NCI-H1092 (cell line): Measurements from ENCODE around the gene OR4D10.
"Not testable (repeated sequence)": the region's sequence is repeated elsewhere in the genome, so short reads cannot be mapped to it uniquely, and the experiment has no call there.

ENCODE experiments used
- DNase-seq: peaks from one replicate; lab custom pipeline; 2025; lab: John Stamatoyannopoulos, UW

Gene OR4D10

DNA sequence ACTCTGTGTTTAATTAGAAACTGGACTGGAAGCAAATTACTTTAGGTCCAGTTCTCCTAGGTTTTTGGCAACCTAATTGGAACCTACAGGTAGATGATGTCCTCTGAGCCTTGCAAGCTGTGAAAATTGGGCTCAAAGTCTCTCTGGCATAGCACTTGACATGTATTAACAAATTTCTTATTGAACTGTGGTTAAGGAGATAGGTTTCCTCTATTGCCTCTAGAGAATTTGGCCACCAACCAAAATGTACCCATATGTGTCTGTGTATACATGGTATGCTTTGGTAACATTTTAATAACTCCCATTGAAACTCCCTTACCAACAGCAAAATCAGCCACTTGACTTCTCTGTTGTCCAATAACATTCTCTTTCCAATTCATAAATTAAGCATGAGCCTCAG lies at the start of gene OR4D10:
TSS of gene OR4D10 (plus strand) at position 301 of the 400 bp plus-strand sequence. CDS start 4,115 bp downstream, outside the sequence.
- DNase-seq = no peak

DNA sequence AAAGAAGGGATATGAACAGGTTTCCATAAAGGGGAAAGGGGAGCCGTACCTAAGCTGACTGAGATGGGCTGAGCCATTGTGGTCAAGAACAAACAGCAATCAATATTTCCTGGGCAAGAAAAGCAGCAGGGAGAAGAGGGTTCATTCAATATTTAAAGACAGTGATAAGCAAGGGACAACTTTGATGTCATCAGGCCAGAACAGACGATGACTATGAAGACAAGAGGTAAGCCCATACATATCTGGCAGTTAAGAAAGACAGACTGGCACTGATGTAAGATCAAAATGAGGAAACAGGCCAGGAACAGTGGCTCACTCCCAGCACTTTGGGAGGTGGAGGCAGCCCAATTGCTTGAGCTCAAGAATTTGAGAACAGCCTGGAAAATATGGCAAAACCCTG lies 49.3 kb upstream of the OR4D10 start:
- DNase-seq = no peak

DNA sequence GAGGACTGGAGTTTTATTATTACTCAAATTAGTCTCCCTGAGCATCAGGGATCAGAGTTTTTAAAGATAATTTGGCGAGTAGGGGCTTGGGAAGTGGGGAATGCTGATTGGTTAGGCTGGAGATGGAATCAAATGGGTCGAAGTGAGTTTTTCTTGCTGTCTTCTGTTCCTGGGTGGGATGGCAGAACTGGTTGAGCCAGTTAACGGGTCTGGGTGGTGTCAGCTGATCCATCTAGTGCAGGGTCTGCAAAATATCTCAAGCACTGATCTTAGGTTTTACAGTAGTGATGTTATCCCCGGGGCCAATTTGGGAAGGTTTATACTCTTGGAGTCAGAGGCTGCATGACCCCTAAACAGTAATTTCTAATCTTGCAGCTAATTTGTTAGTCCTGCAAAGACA lies 48.0 kb upstream of the OR4D10 start:
- no peak for DNase-seq

DNA sequence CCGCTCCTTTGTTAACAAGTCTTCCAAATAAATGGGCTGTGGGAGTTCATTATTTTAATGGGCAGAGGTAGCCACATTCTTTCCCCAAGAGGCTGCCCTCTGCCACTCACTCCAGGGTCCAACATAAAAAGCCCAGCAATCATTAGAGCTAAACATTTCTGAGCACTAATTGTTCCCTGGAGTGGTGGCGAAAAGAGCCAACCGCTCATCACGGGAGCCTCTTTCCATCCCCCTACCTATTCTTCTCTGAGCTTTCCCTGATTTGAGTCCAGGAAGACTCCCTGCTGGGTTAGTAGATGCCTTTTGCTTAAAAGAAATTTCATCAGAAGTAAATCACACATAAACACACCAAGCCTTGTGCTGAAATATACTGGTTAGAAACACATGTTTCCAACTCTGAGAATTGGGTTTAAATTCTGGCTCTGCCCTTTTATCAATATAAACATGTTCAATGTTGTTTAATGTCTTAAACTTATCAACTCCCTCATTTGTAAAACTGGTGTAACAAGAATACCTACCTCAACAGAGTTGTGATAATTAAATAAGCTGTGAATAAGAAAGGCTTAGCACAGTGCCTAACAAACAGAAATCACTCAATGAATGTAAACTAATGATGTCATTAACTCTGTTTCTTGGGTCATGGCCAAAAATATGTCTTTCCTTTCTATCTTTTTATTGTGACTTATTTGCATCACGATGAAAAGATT lies 46.6 kb upstream of the OR4D10 start, which contains the start of gene OR5A2:
TSS of gene OR5A2 (minus strand) at position 53 of the 707 bp plus-strand sequence. CDS start 3,460 bp downstream, outside the sequence.
- DNase-seq = no peak

- DNase-seq = no peak
These were observed 46.1 kb upstream of the OR4D10 start for GRCh38 chr11:59427068-59427382.

- DNase-seq = peak; percentile 15
These were observed 43.1 kb upstream of the OR4D10 start for GRCh38 chr11:59429924-59430516.

- DNase-seq = no peak
These were observed 36.9 kb upstream of the OR4D10 start, which contains the start of gene OR5A1 for GRCh38 chr11:59436169-59436568. Gene OR5A1, plus strand, starts transcription at chr11:59436469. Its CDS starts 6,700 bp downstream, at chr11:59443169.

DNA sequence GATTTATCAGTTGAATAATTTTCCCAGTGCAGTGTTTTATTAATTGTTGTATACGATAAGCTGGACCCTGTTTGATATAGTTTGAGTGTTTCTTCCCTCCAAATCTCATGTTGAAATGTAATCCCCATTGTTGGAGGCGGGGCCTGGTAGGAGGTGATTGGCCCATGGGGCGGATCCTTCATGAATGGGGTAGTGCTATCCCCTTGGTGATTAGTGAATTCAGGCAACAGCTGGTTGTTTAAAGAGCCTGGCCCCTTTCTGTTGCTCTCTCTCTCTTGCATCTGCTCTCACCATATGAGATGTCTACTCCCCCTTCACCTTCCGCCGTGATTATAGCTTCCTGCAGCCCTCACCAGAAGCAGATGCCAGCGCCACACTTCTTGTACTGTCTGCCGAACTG lies 35.3 kb upstream of the OR4D10 start:
- DNase-seq = no peak

- DNase-seq = not testable (repeated sequence)
These were observed 27.5 kb upstream of the OR4D10 start for GRCh38 chr11:59445624-59446023.

DNA sequence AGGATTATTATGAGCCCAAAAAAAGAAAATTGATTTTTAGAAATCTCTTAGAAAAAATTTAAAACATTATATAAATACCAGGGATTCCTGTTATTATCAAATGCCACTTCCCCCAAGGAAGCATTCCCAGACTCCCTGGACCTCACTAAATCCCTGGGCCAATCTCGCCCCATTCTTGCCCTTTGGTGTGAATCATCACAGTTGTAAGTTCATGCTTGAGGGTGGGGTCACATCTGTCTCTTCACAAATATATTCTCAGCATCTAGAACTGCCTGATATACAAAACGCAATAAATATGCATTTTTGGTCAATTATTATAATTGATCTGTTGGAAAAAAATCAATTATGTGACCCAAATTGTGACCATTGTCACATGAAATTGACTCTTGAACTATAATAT lies 24.6 kb upstream of the OR4D10 start:
- no peak for DNase-seq

- no peak for DNase-seq
These were observed 16.5 kb upstream of the OR4D10 start, which contains the start of gene OR4D6 for GRCh38 chr11:59456661-59457060. Gene OR4D6, plus strand, starts transcription at chr11:59456961. Its CDS starts 0 bp downstream, at chr11:59456961.

GRCh38 chr11:59459916-59460315 lies 13.2 kb upstream of the OR4D10 start:
- DNase-seq = no peak

- DNase-seq = no peak
These were observed 9.9 kb upstream of the OR4D10 start for GRCh38 chr11:59463190-59463641.

GRCh38 chr11:59475176-59475575 lies 2.1 kb downstream of the OR4D10 start:
- no peak for DNase-seq

GRCh38 chr11:59479906-59480305 lies 6.8 kb downstream of the OR4D10 start:
- no peak for DNase-seq

- no peak for DNase-seq
These were observed 7.2 kb downstream of the OR4D10 start for GRCh38 chr11:59480359-59480758.

- no peak for DNase-seq
These were observed 28.8 kb downstream of the OR4D10 start for GRCh38 chr11:59501931-59502330.

- no peak for DNase-seq
These were observed 30.2 kb downstream of the OR4D10 start, which contains the start of gene OR4D11 for GRCh38 chr11:59503276-59503675. Gene OR4D11, plus strand, starts transcription at chr11:59503576. Its CDS starts 0 bp downstream, at chr11:59503576.

DNA sequence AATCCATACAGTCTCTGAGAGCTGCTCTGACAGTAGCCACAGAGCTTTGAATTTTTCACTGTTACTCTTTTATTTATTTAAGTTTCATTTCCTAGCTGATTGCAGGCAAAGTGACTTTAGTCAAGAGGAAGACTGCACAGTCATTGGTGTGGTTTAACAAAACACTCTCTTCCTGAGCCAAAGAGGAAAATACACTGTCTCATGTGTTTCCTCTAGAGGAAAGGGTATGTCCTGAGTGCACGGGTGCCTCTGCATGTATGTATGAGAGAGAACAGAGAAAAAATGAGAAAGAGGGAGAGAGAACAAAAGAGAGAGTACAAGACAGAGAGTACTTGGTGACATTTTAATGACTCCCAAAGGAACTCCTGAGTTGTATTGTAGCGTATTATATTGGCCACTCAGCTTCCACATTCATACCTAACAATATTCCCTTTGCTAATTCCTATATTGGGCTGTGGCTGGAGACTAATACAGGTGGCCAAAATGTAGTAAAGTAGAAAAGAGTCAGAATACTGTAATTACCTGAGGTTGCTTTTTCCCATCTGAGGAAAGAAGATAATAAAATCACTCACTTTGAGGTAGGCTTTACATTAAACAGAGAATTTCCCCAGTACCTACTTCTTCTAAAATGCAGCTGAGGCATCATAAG lies 38.0 kb downstream of the OR4D10 start, which contains the start of gene OR4D9:
TSS of gene OR4D9 (plus strand) at position 599 of the 649 bp plus-strand sequence. CDS start 3,374 bp downstream, outside the sequence.
- DNase-seq = no peak

DNA sequence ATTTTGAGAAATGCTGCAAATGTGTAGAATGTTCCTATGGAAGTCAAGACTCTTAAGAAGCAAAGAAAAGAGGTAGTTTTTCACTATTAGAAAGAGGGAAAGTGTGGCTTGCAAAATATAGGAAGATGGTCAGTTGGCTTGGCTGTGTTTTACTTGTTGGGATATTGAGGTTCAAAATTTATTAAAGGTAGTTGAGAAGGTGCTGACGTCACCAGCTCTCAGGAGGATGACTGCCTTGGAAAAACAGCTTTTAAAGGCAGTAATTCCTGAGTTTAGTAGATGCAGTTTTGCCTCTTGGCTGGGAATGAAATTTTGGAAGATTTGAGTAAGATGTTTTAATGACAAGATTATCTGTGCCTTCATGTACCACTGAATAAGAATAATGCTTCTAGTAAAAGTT lies 38.6 kb downstream of the OR4D10 start:
- no peak for DNase-seq

GRCh38 chr11:59520139-59520538 lies 47.0 kb downstream of the OR4D10 start:
- DNase-seq = not testable (repeated sequence)

DNA sequence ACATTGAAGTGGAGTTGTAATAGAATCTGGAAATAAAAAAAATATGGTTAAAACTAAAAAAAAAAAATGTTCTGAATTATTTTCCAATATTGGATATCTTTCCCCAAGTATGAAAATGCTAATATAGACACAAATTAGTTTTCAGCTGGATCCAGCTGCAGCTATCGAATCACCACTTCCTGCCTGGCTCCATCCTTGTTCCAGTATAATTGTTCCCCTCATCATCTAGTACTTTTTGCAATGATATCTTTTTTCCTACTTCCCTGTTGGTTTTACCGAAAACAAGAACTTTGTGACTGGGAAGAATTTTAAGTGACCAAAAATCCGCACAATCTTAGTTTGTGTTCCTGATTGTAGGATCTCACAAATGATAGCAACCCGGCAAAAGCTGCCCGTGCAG lies 47.6 kb downstream of the OR4D10 start:
- DNase-seq = no peak

DNA sequence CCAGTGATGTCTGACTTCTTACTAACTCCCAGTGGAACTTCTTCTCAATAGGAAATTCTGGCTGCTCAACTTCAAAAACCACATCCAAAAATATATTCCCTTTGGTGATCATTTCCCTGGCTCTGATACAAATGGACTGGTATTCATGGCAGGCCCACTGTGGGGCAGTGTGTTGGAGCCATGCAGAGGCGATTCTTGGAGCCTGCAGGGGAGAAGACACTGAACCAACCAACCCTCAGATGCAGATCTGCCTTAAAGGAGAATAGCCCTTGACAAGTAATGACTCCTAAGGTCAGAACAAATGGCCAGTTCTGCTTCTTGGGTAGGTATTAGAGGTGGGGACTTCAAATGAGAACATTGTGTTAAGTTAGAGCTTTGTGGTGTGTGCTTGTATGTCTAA lies 50.4 kb downstream of the OR4D10 start:
- DNase-seq = no peak
